Smooth muscle cell (in vitro differentiated cells): ENCODE results near the gene MYO19. TPM values are rescaled to one million over a fixed set of nuclear protein-coding genes. Genes with fewer than 3 reads are reported as not detected.
A peak's percentile ranks its signal among the peaks of the same experiment; 100 is the strongest.

Experiments used
- DNase-seq: peaks from one replicate; lab custom pipeline; 2025; ENCODE audit not compliant: unreplicated experiment; lab: John Stamatoyannopoulos, UW
- H2AFZ ChIP-seq: fragments of 200-600 bp; sonication (generic); 2 replicates; pipeline ENCODE4 v1.6.0; 2016; ENCODE audit warnings: antibody characterized with exemption, low read depth, mild to moderate bottlenecking
- H3F3A ChIP-seq: fragments of 200-600 bp; sonication (generic); 2 replicates; pipeline ENCODE4 v1.6.0; 2017; ENCODE audit warnings: antibody characterized with exemption, low read depth
- H3K27ac ChIP-seq: fragments of 200-600 bp; sonication (generic); 2 replicates; pipeline ENCODE4 v1.5.1; 2016; ENCODE audit warnings: low read depth, mild to moderate bottlenecking
- H3K27me3 ChIP-seq: fragments of 200-600 bp; sonication (generic); 2 replicates; pipeline ENCODE4 v1.6.1; 2016; ENCODE audit warnings: low read depth, mild to moderate bottlenecking
- H3K36me3 ChIP-seq: fragments of 200-600 bp; sonication (generic); 2 replicates; pipeline ENCODE4 v1.5.1; 2016; ENCODE audit warnings: low read depth
- H3K4me1 ChIP-seq: fragments of 200-600 bp; sonication (generic); 2 replicates; pipeline ENCODE4 v1.5.1; 2016; ENCODE audit warnings: low read depth
- H3K4me2 ChIP-seq: fragments of 200-600 bp; sonication (generic); 2 replicates; pipeline ENCODE4 v1.6.0; 2016; ENCODE audit warnings: mild to moderate bottlenecking
- H3K4me3 ChIP-seq: fragments of 200-600 bp; sonication (generic); 2 replicates; pipeline ENCODE4 v1.5.1; 2016; ENCODE audit warnings: mild to moderate bottlenecking
- H3K79me2 ChIP-seq: fragments of 200-600 bp; sonication (generic); 2 replicates; pipeline ENCODE4 v1.6.0; 2016; ENCODE audit warnings: low read depth, mild to moderate bottlenecking
- H3K9ac ChIP-seq: fragments of 200-600 bp; sonication (generic); 2 replicates; pipeline ENCODE4 v1.6.0; 2016; ENCODE audit warnings: low read depth
- H3K9me3 ChIP-seq: fragments of 200-600 bp; sonication (generic); replicated peaks from 2 replicates; pipeline ENCODE4 v1.5.1; 2016; ENCODE audit warnings: low read depth
- H4K20me1 ChIP-seq: fragments of 200-600 bp; sonication (generic); 2 replicates; pipeline ENCODE4 v1.6.0; 2016; ENCODE audit warnings: low read depth
- CTCF ChIP-seq: fragments of 200-600 bp; sonication (generic); IDR thresholded peaks from 2 replicates; pipeline ENCODE4 v1.5.1; 2017; ENCODE audit warnings: borderline replicate concordance, mild to moderate bottlenecking, antibody characterized with exemption; ENCODE audit not compliant: insufficient read depth, poor library complexity, severe bottlenecking
- WGBS: methylation state at CpG from one replicate; pipeline ENCODE4 v1.1.7; 2016; ENCODE audit warnings: low lambda C conversion rate; 5-methylcytosine and 5-hydroxymethylcytosine counted together
- polyA plus RNA-seq: library from polyadenylated mRNA; unstranded; fragments of >200 nt; fragmentation: Nextera tagmentation; extraction: Ambion mirVana; gene quantifications from 2 replicates; pipeline ENCODE4 v1.2.1, GENCODE V29; 2016
- total RNA-seq: library from RNA; depleted of rRNA; stranded (reverse); fragments of >200 nt; gene quantifications from 2 replicates; pipeline ENCODE4 v1.2.3, GENCODE V29; 2014

MYO19 gene
- total and polyA plus RNA-seq, 2 experiments from 2014 or later, result 20.4 to 34.8 TPM

DNA sequence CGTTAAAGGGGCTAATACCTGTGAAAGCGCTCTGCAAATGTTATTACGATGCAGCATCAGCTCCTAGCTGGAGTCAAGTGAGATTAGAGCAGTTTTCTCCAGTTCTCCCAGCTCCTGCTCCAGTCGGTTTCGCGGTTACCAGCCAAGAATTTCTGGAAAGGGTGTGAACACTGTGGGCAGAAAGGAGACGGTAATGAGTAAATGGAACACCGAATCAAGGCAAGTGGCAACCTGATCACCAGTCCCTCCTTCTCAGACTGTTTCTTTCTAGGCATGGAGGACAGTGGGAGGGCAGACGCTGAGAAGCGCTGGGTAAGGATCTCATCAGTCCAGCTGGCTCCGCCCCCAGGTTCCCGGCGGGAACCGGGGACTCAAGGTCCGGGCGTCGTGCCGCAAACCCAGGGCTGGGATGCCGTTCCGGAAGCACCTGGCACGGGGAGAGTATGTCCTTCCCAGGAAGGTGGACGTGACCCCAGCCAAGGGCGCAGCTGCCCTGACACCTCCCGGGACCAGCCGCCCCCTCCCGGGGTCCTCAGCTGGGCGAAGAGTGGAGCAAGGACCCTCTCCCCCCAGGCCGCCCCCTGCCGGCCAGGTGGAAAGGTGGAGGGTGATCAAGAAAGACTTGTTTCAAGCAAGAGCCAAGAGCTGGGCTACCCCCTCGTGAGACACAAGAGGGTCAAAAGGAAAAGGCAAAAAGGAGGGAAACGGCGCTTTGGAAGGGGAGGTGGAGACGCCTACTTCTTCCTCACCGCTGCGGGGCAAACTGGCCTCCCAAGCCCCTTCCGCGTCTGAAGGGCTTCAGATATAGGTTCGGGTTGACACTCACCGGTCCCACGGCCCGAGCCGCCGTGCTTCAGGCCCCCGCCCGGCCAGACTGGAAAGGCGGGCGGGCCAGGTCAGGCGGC lies 481 bp downstream of the MYO19 start:
- Histone ChIP-seq H3K27me3 (no peaks in the 10 kb centered on the region), H3K79me2 (peaks cover 8% of the 10 kb centered on the region), H3K4me2 (peak overlapping the region; percentile 89), H3K27ac (peak overlapping the region; percentile 82), H3K4me3 (peak overlapping the region; percentile 65), H3F3A (peaks cover 17% of the 10 kb centered on the region), H3K36me3 (no peaks in the 10 kb centered on the region), H2AFZ (peak overlapping the region; percentile 78), H3K9ac (peak overlapping the region; percentile 71), H3K9me3 (no peaks in the 10 kb centered on the region), H3K4me1 (peaks cover 10% of the 10 kb centered on the region), H4K20me1 (no peaks in the 10 kb centered on the region)
- peak; percentile 60 for TF ChIP-seq CTCF
- WGBS, result 9% methylated on average over 45 of the region's 48 CpGs
- DNase-seq, result peak; percentile 51

DNA sequence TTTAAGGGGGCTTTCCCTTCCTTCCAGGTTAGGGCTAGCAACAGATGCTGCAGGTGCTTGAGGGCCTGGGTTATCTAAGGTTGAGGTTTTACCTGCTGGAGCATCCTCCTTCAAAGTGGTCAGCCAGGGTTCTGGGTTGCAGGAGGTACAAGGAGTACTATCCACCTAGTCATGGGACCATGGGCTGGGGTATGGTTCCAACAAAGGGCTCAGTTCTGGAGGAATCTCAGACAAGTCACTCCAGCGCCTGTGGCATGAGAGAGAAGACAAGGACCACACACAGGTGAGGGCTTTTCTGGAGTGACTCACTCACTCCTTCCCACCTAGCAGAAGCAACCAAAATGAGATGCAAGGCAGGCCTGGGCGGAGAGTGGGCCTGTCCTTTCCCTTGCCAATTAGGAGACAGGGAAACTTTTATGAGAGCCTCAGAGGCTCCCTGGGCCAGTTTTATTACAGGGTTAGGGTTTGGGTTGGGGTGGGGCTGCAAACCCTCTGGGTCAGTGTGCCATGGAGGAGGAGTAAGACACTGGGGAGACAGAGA lies 2.2 kb downstream of the MYO19 start:
- TF ChIP-seq CTCF, result no peak
- H3K36me3 ChIP-seq, result no peaks in the 10 kb centered on the region
- no peak overlapping the region for H3K4me2 ChIP-seq
- DNase-seq, result no peak
- no peak overlapping the region for H3K9ac ChIP-seq
- H2AFZ ChIP-seq, result no peak overlapping the region
- WGBS, result 82% methylated on average over 2 of the region's 2 CpGs
- H3K79me2 ChIP-seq, result peaks cover 8% of the 10 kb centered on the region
- peaks cover 10% of the 10 kb centered on the region for H3K4me1 ChIP-seq
- no peak overlapping the region for H3K4me3 ChIP-seq
- H3K27ac ChIP-seq, result no peak overlapping the region
- no peaks in the 10 kb centered on the region for H3K9me3 ChIP-seq
- H3K27me3 ChIP-seq, result no peaks in the 10 kb centered on the region
- H4K20me1 ChIP-seq, result no peaks in the 10 kb centered on the region
- H3F3A ChIP-seq, result peaks cover 11% of the 10 kb centered on the region

DNA sequence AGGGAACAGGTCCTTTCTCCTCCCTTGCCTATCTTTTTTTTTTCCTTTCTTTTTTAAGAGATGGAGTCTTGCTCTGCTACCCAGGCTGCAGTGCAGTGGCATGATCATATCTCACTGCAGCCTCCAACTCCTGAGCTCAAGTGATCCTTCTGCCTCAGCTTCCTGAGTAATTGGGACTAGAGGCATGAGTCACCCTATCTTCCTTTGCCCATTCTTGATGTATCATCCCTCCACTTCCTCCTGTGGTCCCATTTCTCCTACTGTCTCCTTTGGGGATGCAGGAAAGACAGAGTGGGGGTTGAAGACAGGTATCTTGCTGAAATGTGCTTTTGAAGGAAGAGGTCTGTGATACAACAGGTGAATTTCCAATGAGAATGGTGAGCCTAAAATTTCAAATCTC lies 5.5 kb downstream of the MYO19 start:
- Histone ChIP-seq H3K27me3 (no peaks in the 10 kb centered on the region), H3K4me2 (no peak overlapping the region), H3K36me3 (peaks cover 13% of the 10 kb centered on the region), H3K9ac (no peak overlapping the region), H3K4me1 (peaks cover 4% of the 10 kb centered on the region), H3K27ac (no peak overlapping the region), H3K4me3 (no peak overlapping the region), H3K9me3 (no peaks in the 10 kb centered on the region), H3F3A (peaks cover 5% of the 10 kb centered on the region), H2AFZ (no peak overlapping the region), H4K20me1 (no peaks in the 10 kb centered on the region), H3K79me2 (no peaks in the 10 kb centered on the region)
- DNase-seq, result no peak
- no peak for TF ChIP-seq CTCF
